Suppressor macrophage (primary cell): ENCODE data around the gene VAMP4.
A peak's percentile ranks its signal among the peaks of the same experiment; 100 is the strongest.

Experiments used
- DNase-seq, 4 experiments: peaks; one replicate each; pipeline ENCODE4 v3.0.0-alpha.2; 2020 to 2022
- total RNA-seq, 17 experiments: gene quantifications; one replicate each; lab custom pipeline; 2026; ENCODE audit warnings: mixed read lengths in 6 of 17, inconsistent platforms in 3 of 17; lab: John Stamatoyannopoulos, UW

VAMP4 gene
- 3.8 to 26.4 (median 13.6) reads per million in 17 experiments for total RNA-seq

GRCh38 chr1:171741872-171742576 lies at the start of gene VAMP4:
Gene VAMP4, minus strand, starts transcription at chr1:171742065. Its CDS starts 3,651 bp downstream, at chr1:171738414.
- DNase-seq, result peak; percentile 84 to 93 (median 88)

- DNase-seq, result no peak
These were observed 48.5 kb upstream of the VAMP4 start for GRCh38 chr1:171790318-171790717.

- DNase-seq, result no peak
These were observed 46.8 kb upstream of the VAMP4 start for GRCh38 chr1:171788696-171789095.

- no peak for DNase-seq
These were observed 46.0 kb upstream of the VAMP4 start for GRCh38 chr1:171787686-171788480.

GRCh38 chr1:171786534-171786933 lies 44.7 kb upstream of the VAMP4 start:
- no peak for DNase-seq

GRCh38 chr1:171785766-171786165 lies 43.9 kb upstream of the VAMP4 start:
- no peak for DNase-seq

GRCh38 chr1:171784784-171785183 lies 42.9 kb upstream of the VAMP4 start:
- no peak for DNase-seq

- DNase-seq, result no peak
These were observed 42.1 kb upstream of the VAMP4 start for GRCh38 chr1:171783816-171784530.

- peak; percentile 99 to 100 (median 99) for DNase-seq
These were observed 39.5 kb upstream of the VAMP4 start, which contains the start of gene METTL13 for GRCh38 chr1:171781176-171781875. Gene METTL13, plus strand, starts transcription at chr1:171781660. Its CDS starts 308 bp downstream, at chr1:171781968.

- peak in 2 of 4 experiments; percentile 9 to 22 for DNase-seq
These were observed 38.8 kb upstream of the VAMP4 start for GRCh38 chr1:171780583-171781175.

GRCh38 chr1:171772312-171772711 lies 30.4 kb upstream of the VAMP4 start:
- DNase-seq, result peak in 1 of 4 experiments; percentile 7

GRCh38 chr1:171769754-171770153 lies 27.9 kb upstream of the VAMP4 start:
- DNase-seq, result no peak

GRCh38 chr1:171769171-171769570 lies 27.3 kb upstream of the VAMP4 start:
- peak in 1 of 4 experiments; percentile 10 for DNase-seq

- DNase-seq, result no peak
These were observed 21.9 kb upstream of the VAMP4 start for GRCh38 chr1:171763764-171764163.

GRCh38 chr1:171762143-171762563 lies 20.3 kb upstream of the VAMP4 start:
- DNase-seq, result no peak

- DNase-seq, result no peak
These were observed 16.1 kb upstream of the VAMP4 start for GRCh38 chr1:171758011-171758410.

GRCh38 chr1:171756856-171757255 lies 15.0 kb upstream of the VAMP4 start:
- DNase-seq, result no peak

- no peak for DNase-seq
These were observed 13.1 kb upstream of the VAMP4 start for GRCh38 chr1:171754971-171755370.

- no peak for DNase-seq
These were observed 12.5 kb upstream of the VAMP4 start for GRCh38 chr1:171754353-171754705.

- DNase-seq, result no peak
These were observed 12.0 kb upstream of the VAMP4 start for GRCh38 chr1:171753685-171754352.

- no peak for DNase-seq
These were observed 11.3 kb upstream of the VAMP4 start for GRCh38 chr1:171753182-171753581.
